Thyroid gland (tissue), 4 donors: ENCODE measurements around the gene FXYD1. TPM values are rescaled to one million over a fixed set of nuclear protein-coding genes. Genes with fewer than 3 reads are reported as not detected.

Source experiments
- DNase-seq, 2 donors: peaks; one replicate each; pipeline ENCODE4 v3.0.0-alpha.2; 2019
- H3K27ac ChIP-seq, 3 donors: fragments of 200-600 bp; sonication (generic); 1 replicate in 2 of 3; 2 replicates in 1 of 3; pipeline ENCODE4 v1.5.1; 2016 to 2019; ENCODE audit warnings: mild to moderate bottlenecking in 1 of 3, moderate library complexity in 1 of 3
- H3K27me3 ChIP-seq: fragments of 200-600 bp; sonication (generic); one replicate; pipeline ENCODE4 v1.5.1; 2019
- H3K36me3 ChIP-seq, 2 donors: fragments of 200-600 bp; sonication (generic); one replicate each; pipeline ENCODE4 v1.5.1; 2016 to 2019
- H3K4me1 ChIP-seq, 2 donors: fragments of 200-600 bp; sonication (generic); one replicate each; pipeline ENCODE4 v1.5.1; 2017 to 2019
- H3K4me3 ChIP-seq, 3 donors: fragments of 200-600 bp; sonication (generic); replicated peaks in 1 of 3; 1 replicate in 2 of 3; 2 replicates in 1 of 3; pipeline ENCODE4 v1.5.1; 2016; ENCODE audit warnings: mild to moderate bottlenecking in 1 of 3
- H3K9me3 ChIP-seq: fragments of 200-600 bp; sonication (generic); one replicate; pipeline ENCODE4 v1.5.1; 2017
- POLR2A ChIP-seq, 2 donors: fragments of 450-650 bp; IDR thresholded peaks; one replicate each; pipeline ENCODE4 v1.6.1; 2017; ENCODE audit warnings: antibody characterized with exemption in 2 of 2, mild to moderate bottlenecking in 2 of 2, moderate library complexity in 1 of 2
- WGBS, 2 donors: methylation state at CpG; one replicate each; pipeline ENCODE4 v1.1.5; 2017; 5-methylcytosine and 5-hydroxymethylcytosine counted together
- intact Hi-C: fragments of 100-400 bp; cut with DNase I; formaldehyde crosslinking; loops from one replicate; pipeline ENCODE4 v1.15.1; 2023
- total RNA-seq, 4 donors: library from RNA; depleted of rRNA; stranded (reverse); fragments of >200 nt; gene quantifications; one replicate each; pipeline ENCODE4 v1.2.3, GENCODE V29; 2016
- TF ChIP-seq, protein P1 (sequence below), 6 experiments: fragments of 200-600 bp in 3 of 6; fragments of 450-650 bp in 3 of 6; sonication (generic) in 3 of 6; IDR thresholded peaks; one replicate each; pipeline ENCODE4 v1.5.1; 2016 to 2019; ENCODE audit warnings: antibody characterized with exemption in 6 of 6, mild to moderate bottlenecking in 2 of 6, inconsistent platforms in 1 of 6, moderate library complexity in 1 of 6

Gene FXYD1
- total RNA-seq, 4 donors from 2014 or later: 1.1 to 26.3 (median 8.8) TPM

GRCh38 chr19:35165200-35166058, 26.8 kb downstream of the FXYD1 start:
- H3K9me3 ChIP-seq: no peaks in the 10 kb centered on the region
- no peak for DNase-seq
- WGBS, 2 donors: 76 to 77% methylated on average over 5 of the region's 5 CpGs
- peaks cover 4 to 6% of the 10 kb centered on the region in 2 donors for H3K36me3 ChIP-seq
- H3K4me1 ChIP-seq: no peaks in the 10 kb centered on the region
- H3K4me3 ChIP-seq: no peak overlapping the region
- intact Hi-C loops: no loop called here
- no peaks in the 10 kb centered on the region for H3K27me3 ChIP-seq
- no peak overlapping the region for H3K27ac ChIP-seq
- TF ChIP-seq, protein P1, sequence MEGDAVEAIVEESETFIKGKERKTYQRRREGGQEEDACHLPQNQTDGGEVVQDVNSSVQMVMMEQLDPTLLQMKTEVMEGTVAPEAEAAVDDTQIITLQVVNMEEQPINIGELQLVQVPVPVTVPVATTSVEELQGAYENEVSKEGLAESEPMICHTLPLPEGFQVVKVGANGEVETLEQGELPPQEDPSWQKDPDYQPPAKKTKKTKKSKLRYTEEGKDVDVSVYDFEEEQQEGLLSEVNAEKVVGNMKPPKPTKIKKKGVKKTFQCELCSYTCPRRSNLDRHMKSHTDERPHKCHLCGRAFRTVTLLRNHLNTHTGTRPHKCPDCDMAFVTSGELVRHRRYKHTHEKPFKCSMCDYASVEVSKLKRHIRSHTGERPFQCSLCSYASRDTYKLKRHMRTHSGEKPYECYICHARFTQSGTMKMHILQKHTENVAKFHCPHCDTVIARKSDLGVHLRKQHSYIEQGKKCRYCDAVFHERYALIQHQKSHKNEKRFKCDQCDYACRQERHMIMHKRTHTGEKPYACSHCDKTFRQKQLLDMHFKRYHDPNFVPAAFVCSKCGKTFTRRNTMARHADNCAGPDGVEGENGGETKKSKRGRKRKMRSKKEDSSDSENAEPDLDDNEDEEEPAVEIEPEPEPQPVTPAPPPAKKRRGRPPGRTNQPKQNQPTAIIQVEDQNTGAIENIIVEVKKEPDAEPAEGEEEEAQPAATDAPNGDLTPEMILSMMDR (IDR thresholded peaks at IDR 0.05): no peak
- no peak for TF ChIP-seq POLR2A (IDR thresholded peaks at IDR 0.05)

DNA sequence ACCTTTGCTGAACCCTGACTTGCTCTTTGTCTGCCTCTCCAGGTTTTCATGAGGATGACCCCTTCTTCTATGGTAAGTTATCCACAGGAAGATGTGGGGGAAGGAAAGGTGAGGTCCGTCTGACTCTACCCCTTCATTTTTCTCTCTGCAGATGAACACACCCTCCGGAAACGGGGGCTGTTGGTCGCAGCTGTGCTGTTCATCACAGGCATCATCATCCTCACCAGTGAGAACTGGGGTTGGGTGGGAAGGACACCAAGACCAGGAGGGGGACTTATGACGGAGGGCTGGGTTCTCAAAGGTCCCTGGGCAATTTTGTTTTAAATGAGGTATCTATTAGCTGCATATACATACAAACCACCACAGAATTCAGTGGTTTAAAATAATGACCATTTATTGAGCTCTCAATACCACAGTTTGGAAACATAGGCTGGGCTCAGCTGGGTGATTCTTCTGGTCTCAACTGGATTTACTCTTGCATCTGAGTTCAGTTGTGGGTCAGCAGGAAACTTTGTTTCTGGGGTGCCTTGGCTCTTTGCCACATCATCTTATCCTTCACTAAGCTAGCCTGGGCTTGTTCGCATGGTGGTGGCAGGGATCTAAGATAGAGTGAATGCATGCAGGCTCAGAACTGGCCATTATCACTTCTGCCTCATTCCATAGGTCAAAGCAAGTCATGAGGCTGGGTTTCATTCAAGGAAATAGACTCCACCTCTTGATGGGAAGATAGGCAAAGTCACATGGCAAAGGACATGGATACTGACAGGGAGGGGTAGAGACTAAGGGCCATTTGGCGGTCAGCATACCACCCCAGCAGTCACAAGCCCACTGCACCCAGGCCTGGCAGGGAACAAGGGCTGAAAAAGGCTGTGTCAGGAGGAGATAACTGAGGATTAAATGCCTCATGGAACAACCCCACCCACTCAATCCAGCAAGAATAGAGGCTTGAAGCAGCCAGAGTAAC, 27.8 kb downstream of the FXYD1 start:
- intact Hi-C loops: no loop called here
- no peak overlapping the region for H3K27ac ChIP-seq
- H3K27me3 ChIP-seq: no peaks in the 10 kb centered on the region
- no peak overlapping the region for H3K4me3 ChIP-seq
- H3K4me1 ChIP-seq: no peaks in the 10 kb centered on the region
- 88 to 93% methylated on average over 7 of the region's 7 CpGs for WGBS, 2 donors
- H3K36me3 ChIP-seq: peaks cover 4 to 6% of the 10 kb centered on the region in 2 donors
- TF ChIP-seq POLR2A (IDR thresholded peaks at IDR 0.05): no peak
- TF ChIP-seq, protein P1 (IDR thresholded peaks at IDR 0.05): no peak
- no peak for DNase-seq
- H3K9me3 ChIP-seq: no peaks in the 10 kb centered on the region

GRCh38 chr19:35167251-35168119, 28.9 kb downstream of the FXYD1 start:
- intact Hi-C loops: no loop called here
- Histone ChIP-seq H3K4me3 (no peak overlapping the region), H3K4me1 (no peaks in the 10 kb centered on the region), H3K36me3 (peaks cover 4 to 6% of the 10 kb centered on the region in 2 donors), H3K27me3 (no peaks in the 10 kb centered on the region), H3K27ac (no peak overlapping the region), H3K9me3 (no peaks in the 10 kb centered on the region)
- no peak for DNase-seq
- WGBS, 2 donors: 80 to 88% methylated on average over 5 of the region's 5 CpGs
- TF ChIP-seq POLR2A (IDR thresholded peaks at IDR 0.05): no peak
- TF ChIP-seq, protein P1 (IDR thresholded peaks at IDR 0.05): no peak

DNA sequence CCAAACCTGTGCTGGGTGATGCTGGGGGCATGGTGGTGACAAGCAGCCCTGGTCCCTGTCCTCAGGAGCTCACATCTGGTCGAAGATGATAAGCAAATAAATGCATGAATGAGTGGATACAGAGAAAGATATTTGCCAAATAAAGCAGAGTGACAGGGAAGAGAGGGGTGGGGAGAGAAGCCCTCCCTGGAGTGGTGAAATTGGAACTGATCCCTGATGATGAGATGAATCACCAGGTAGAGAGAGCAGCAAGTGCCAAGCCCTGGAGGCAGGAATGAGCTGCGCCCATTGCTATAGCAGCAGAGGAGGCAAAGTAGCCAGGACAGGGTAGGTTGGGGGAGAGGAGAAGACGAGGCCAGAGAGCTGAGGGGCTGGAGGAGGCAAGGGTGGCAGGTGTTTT, 29.6 kb downstream of the FXYD1 start:
- Histone ChIP-seq H3K4me3 (no peak overlapping the region), H3K36me3 (peaks cover 4 to 6% of the 10 kb centered on the region in 2 donors), H3K9me3 (no peaks in the 10 kb centered on the region), H3K4me1 (no peaks in the 10 kb centered on the region), H3K27ac (no peak overlapping the region), H3K27me3 (no peaks in the 10 kb centered on the region)
- intact Hi-C loops: no loop called here
- WGBS, 2 donors: 75 to 87% methylated on average over 3 of the region's 3 CpGs
- TF ChIP-seq, protein P1 (IDR thresholded peaks at IDR 0.05): no peak
- no peak for TF ChIP-seq POLR2A (IDR thresholded peaks at IDR 0.05)
- DNase-seq: no peak
